OCI-LY3 (cell line): ENCODE measurements around the gene RARRES1.

Experiments
- H2AFZ ChIP-seq: fragments of 200-600, 300-600 bp; shearing (Covaris generic); 2 replicates; pipeline ENCODE4 v1.6.0; 2014; ENCODE audit warnings: antibody characterized with exemption, low read depth, low read length
- H3K27ac ChIP-seq: fragments of 200-600, 300-600 bp; sonication (generic); 2 replicates; pipeline ENCODE4 v1.5.1; 2014; ENCODE audit warnings: mild to moderate bottlenecking, low read length, moderate library complexity, mixed read lengths
- H3K27me3 ChIP-seq: fragments of 200-600, 300-600 bp; sonication (generic); 2 replicates; pipeline ENCODE4 v1.6.1; 2014; ENCODE audit warnings: low read depth, low read length, mixed read lengths
- H3K36me3 ChIP-seq: fragments of 200-600, 300-600 bp; sonication (generic); replicated peaks from 2 replicates; pipeline ENCODE3; 2014; ENCODE audit warnings: low read depth, low read length, mixed read lengths
- H3K4me1 ChIP-seq: fragments of 300-600, 200-600 bp; sonication (generic); 2 replicates; pipeline ENCODE4 v1.6.1; 2014; ENCODE audit warnings: low read length, mixed read lengths
- H3K4me2 ChIP-seq: fragments of 200-600, 300-600 bp; sonication (generic); 2 replicates; pipeline ENCODE4 v1.6.1; 2014; ENCODE audit warnings: low read length, mixed read lengths
- H3K4me3 ChIP-seq: fragments of 300-600, 200-600 bp; sonication (generic); 2 replicates; pipeline ENCODE4 v1.5.1; 2014; ENCODE audit warnings: antibody characterized with exemption, mild to moderate bottlenecking, low read length, moderate library complexity
- H3K79me2 ChIP-seq: fragments of 300-600, 200-600 bp; shearing (Covaris generic); 2 replicates; pipeline ENCODE4 v1.6.1; 2014; ENCODE audit warnings: mild to moderate bottlenecking, low read length, mixed read lengths
- H3K9ac ChIP-seq: fragments of 300-600, 200-600 bp; shearing (Covaris generic); 2 replicates; pipeline ENCODE4 v1.6.0; 2014; ENCODE audit warnings: mild to moderate bottlenecking, low read length, moderate library complexity
- H3K9me3 ChIP-seq: fragments of 200-600, 300-600 bp; shearing (Covaris generic); 2 replicates; pipeline ENCODE4 v1.6.1; 2014; ENCODE audit warnings: low read length, mixed read lengths; ENCODE audit not compliant: insufficient read depth
- H4K20me1 ChIP-seq: fragments of 200-600, 300-600 bp; sonication (generic); 2 replicates; pipeline ENCODE4 v1.6.1; 2016; ENCODE audit warnings: low read length, mixed read lengths; ENCODE audit not compliant: insufficient read depth
- EZH2phosphoT487 ChIP-seq: fragments of 200-600 bp; shearing (Covaris generic); IDR thresholded peaks from 2 replicates; pipeline ENCODE4 v1.6.1; 2018; ENCODE audit warnings: antibody characterized with exemption, mixed run types, low read depth
- TF ChIP-seq, protein P1 (sequence below): fragments of 200-600, 300-600 bp; sonication (generic); IDR thresholded peaks from 2 replicates; pipeline ENCODE4 v1.5.1; 2014; ENCODE audit warnings: antibody characterized with exemption, low read length, low read depth

Gene RARRES1

GRCh38 chr3:158745551-158745950 lies 13.3 kb upstream of the RARRES1 start:
- no peak overlapping the region for H3K4me2 ChIP-seq
- no peaks in the 10 kb centered on the region for H3K9me3 ChIP-seq

DNA sequence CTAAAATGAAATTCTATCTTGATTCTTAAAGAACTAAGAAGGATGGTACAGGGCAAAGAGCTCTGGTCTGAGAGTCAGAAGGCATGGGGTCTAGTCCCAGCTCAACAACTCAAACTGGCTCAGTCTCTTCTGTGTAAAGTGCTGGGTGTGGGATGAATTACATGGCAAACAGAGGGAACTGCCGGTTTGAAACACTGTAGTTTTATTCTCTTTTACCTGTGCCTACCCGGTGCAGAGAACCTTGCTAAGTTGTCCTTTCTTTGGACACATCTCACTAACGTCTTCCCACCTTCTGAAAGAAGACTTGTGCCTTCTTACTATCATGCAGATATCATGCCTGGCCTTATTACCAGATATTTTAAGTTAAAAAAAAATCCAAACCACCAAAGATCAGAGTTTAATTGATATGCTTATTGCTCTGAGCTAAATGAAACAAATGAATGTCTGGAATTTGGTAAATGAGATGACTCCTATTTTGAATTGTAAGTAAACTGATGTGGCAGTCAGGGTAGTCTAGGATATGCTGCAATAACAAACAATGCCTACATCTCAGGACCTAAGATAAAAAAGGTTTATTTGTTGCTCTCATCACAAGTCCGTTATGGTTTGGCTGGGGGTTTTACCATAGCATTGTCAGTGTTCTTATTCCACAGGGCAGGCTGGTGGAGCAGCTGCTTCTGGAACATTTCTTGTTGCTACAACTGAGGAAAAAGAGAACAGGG lies 12.5 kb upstream of the RARRES1 start:
- no peaks in the 10 kb centered on the region for H3K9me3 ChIP-seq
- no peak overlapping the region for H3K9ac ChIP-seq
- no peaks in the 10 kb centered on the region for H3K79me2 ChIP-seq
- no peaks in the 10 kb centered on the region for H3K27me3 ChIP-seq
- TF ChIP-seq EZH2phosphoT487: no peak
- TF ChIP-seq, protein P1, sequence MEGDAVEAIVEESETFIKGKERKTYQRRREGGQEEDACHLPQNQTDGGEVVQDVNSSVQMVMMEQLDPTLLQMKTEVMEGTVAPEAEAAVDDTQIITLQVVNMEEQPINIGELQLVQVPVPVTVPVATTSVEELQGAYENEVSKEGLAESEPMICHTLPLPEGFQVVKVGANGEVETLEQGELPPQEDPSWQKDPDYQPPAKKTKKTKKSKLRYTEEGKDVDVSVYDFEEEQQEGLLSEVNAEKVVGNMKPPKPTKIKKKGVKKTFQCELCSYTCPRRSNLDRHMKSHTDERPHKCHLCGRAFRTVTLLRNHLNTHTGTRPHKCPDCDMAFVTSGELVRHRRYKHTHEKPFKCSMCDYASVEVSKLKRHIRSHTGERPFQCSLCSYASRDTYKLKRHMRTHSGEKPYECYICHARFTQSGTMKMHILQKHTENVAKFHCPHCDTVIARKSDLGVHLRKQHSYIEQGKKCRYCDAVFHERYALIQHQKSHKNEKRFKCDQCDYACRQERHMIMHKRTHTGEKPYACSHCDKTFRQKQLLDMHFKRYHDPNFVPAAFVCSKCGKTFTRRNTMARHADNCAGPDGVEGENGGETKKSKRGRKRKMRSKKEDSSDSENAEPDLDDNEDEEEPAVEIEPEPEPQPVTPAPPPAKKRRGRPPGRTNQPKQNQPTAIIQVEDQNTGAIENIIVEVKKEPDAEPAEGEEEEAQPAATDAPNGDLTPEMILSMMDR: no peak
- no peak overlapping the region for H2AFZ ChIP-seq
- no peaks in the 10 kb centered on the region for H4K20me1 ChIP-seq
- H3K27ac ChIP-seq: no peak overlapping the region
- H3K36me3 ChIP-seq: peaks cover 2% of the 10 kb centered on the region
- no peak overlapping the region for H3K4me2 ChIP-seq
- no peak overlapping the region for H3K4me3 ChIP-seq
- no peaks in the 10 kb centered on the region for H3K4me1 ChIP-seq

More at GRCh38 chr3:158745551-158745950, 13.3 kb upstream of the RARRES1 start:
- peaks cover 2% of the 10 kb centered on the region for H3K36me3 ChIP-seq
- TF ChIP-seq, protein P1: no peak
- TF ChIP-seq EZH2phosphoT487: no peak
- no peaks in the 10 kb centered on the region for H3K79me2 ChIP-seq
- H4K20me1 ChIP-seq: no peaks in the 10 kb centered on the region
- H3K9ac ChIP-seq: no peak overlapping the region
- H3K4me3 ChIP-seq: no peak overlapping the region
- no peak overlapping the region for H3K27ac ChIP-seq
- no peak overlapping the region for H2AFZ ChIP-seq
- H3K4me1 ChIP-seq: no peaks in the 10 kb centered on the region
- H3K27me3 ChIP-seq: no peaks in the 10 kb centered on the region

GRCh38 chr3:158743664-158744566 lies 11.7 kb upstream of the RARRES1 start:
- Histone ChIP-seq H3K36me3 (peaks cover 2% of the 10 kb centered on the region), H3K79me2 (no peaks in the 10 kb centered on the region), H3K4me2 (no peak overlapping the region), H3K4me3 (no peak overlapping the region), H4K20me1 (no peaks in the 10 kb centered on the region), H3K9me3 (no peaks in the 10 kb centered on the region), H3K27me3 (no peaks in the 10 kb centered on the region), H2AFZ (no peak overlapping the region), H3K27ac (no peak overlapping the region), H3K9ac (no peak overlapping the region), H3K4me1 (no peaks in the 10 kb centered on the region)
- TF ChIP-seq, protein P1: no peak
- no peak for TF ChIP-seq EZH2phosphoT487
